NCI-H1930 (cell line): ENCODE results near the gene CRTC3.
"Not testable (repeated sequence)": the region's sequence is repeated elsewhere in the genome, so short reads cannot be mapped to it uniquely, and the experiment has no call there.

Source experiments
- DNase-seq, 2 experiments: peaks; one replicate each; lab custom pipeline; 2025; lab: John Stamatoyannopoulos, UW

The CRTC3 gene

GRCh38 chr15:90529371-90530249 lies at the start of gene CRTC3:
CRTC3 (plus strand) TSS chr15:90529923; CDS start chr15:90530072, 149 bp downstream.
- DNase-seq, result peak in 1 of 2 experiments; percentile 6

- no peak for DNase-seq
Measured at GRCh38 chr15:90481023-90481422, 48.7 kb upstream of the CRTC3 start.

- DNase-seq, result no peak
Measured at GRCh38 chr15:90482124-90483011, 47.4 kb upstream of the CRTC3 start.

GRCh38 chr15:90483012-90483307 lies 46.8 kb upstream of the CRTC3 start:
- no peak for DNase-seq

- no peak for DNase-seq
Measured at GRCh38 chr15:90483637-90484036, 46.1 kb upstream of the CRTC3 start.

GRCh38 chr15:90487186-90487585 lies 42.5 kb upstream of the CRTC3 start:
- DNase-seq, result no peak

- DNase-seq, result no peak
Measured at GRCh38 chr15:90489514-90489913, 40.2 kb upstream of the CRTC3 start.

GRCh38 chr15:90489944-90490343 lies 39.8 kb upstream of the CRTC3 start:
- DNase-seq, result no peak

- DNase-seq, result no peak
Measured at GRCh38 chr15:90493647-90494046, 36.1 kb upstream of the CRTC3 start.

- DNase-seq, result no peak
Measured at GRCh38 chr15:90495067-90495466, 34.7 kb upstream of the CRTC3 start.

GRCh38 chr15:90496791-90497190 lies 32.9 kb upstream of the CRTC3 start:
- no peak for DNase-seq

- DNase-seq, result no peak
Measured at GRCh38 chr15:90497376-90497775, 32.3 kb upstream of the CRTC3 start.

GRCh38 chr15:90497912-90498311 lies 31.8 kb upstream of the CRTC3 start:
- DNase-seq, result no peak

GRCh38 chr15:90500171-90500570 lies 29.6 kb upstream of the CRTC3 start:
- no peak for DNase-seq

- no peak for DNase-seq
Measured at GRCh38 chr15:90501898-90502297, 27.8 kb upstream of the CRTC3 start.

GRCh38 chr15:90510781-90511180 lies 18.9 kb upstream of the CRTC3 start:
- DNase-seq, result not testable (repeated sequence)

- not testable (repeated sequence) for DNase-seq
Measured at GRCh38 chr15:90511211-90511618, 18.5 kb upstream of the CRTC3 start.

GRCh38 chr15:90512276-90512675 lies 17.4 kb upstream of the CRTC3 start:
- DNase-seq, result no peak

- DNase-seq, result no peak
Measured at GRCh38 chr15:90512981-90513380, 16.7 kb upstream of the CRTC3 start.

- no peak for DNase-seq
Measured at GRCh38 chr15:90513448-90513847, 16.3 kb upstream of the CRTC3 start.

- DNase-seq, result not testable (repeated sequence)
Measured at GRCh38 chr15:90513893-90514292, 15.8 kb upstream of the CRTC3 start.

GRCh38 chr15:90519688-90520087 lies 10.0 kb upstream of the CRTC3 start:
- no peak for DNase-seq

GRCh38 chr15:90520365-90520764 lies 9.4 kb upstream of the CRTC3 start:
- no peak for DNase-seq
